Prostate gland (tissue), 2 donors: ENCODE results near the gene IRF2.

ENCODE experiments used
- CTCF ChIP-seq, 4 experiments: fragments of 200-600 bp in 2 of 4; fragments of 450-650 bp in 2 of 4; sonication (generic) in 2 of 4; IDR thresholded peaks; 1 replicate in 3 of 4; 2 replicates in 1 of 4; pipeline ENCODE4 v1.5.1; 2016 to 2019; ENCODE audit warnings: antibody characterized with exemption in 4 of 4, mild to moderate bottlenecking in 2 of 4, moderate library complexity in 2 of 4
- POLR2A ChIP-seq: fragments of 450-650 bp; IDR thresholded peaks from one replicate; pipeline ENCODE4 v1.6.1; 2016; ENCODE audit warnings: antibody characterized with exemption, mild to moderate bottlenecking

GRCh38 chr4:184351560-184352451, 122.5 kb downstream of the IRF2 start:
- TF ChIP-seq CTCF (IDR thresholded peaks at IDR 0.05) (no peak), POLR2A (no peak)
